Measurements from ENCODE around the gene NTMT1. TPM values are rescaled to one million over a fixed set of nuclear protein-coding genes. Genes with fewer than 3 reads are reported as not detected.

The NTMT1 gene
- total RNA-seq = 10 to 100 TPM; 17.8 to 31.1 (median 27.4) TPM

- H3K27ac ChIP-seq = peak within 1 kb of the TSS; percentile 86 to 90
- H3K4me1 ChIP-seq = peaks cover 11 to 21% of the 10 kb centered on the region in 2 donors
- peak within 1 kb of the TSS; percentile 64 to 79 (median 67) for H3K4me3 ChIP-seq
- TF ChIP-seq, protein P1, sequence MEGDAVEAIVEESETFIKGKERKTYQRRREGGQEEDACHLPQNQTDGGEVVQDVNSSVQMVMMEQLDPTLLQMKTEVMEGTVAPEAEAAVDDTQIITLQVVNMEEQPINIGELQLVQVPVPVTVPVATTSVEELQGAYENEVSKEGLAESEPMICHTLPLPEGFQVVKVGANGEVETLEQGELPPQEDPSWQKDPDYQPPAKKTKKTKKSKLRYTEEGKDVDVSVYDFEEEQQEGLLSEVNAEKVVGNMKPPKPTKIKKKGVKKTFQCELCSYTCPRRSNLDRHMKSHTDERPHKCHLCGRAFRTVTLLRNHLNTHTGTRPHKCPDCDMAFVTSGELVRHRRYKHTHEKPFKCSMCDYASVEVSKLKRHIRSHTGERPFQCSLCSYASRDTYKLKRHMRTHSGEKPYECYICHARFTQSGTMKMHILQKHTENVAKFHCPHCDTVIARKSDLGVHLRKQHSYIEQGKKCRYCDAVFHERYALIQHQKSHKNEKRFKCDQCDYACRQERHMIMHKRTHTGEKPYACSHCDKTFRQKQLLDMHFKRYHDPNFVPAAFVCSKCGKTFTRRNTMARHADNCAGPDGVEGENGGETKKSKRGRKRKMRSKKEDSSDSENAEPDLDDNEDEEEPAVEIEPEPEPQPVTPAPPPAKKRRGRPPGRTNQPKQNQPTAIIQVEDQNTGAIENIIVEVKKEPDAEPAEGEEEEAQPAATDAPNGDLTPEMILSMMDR (IDR thresholded peaks at IDR 0.05) = no peak
- TF ChIP-seq POLR2AphosphoS5 (IDR thresholded peaks at IDR 0.05) (peak; percentile 96 to 99 (median 99)), POLR2A (IDR thresholded peaks at IDR 0.05) (peak; percentile 98)
- intact Hi-C loops (cut with DNase I; ENCODE audit: low total_unique reads) = no loop called here
- DNase-seq (ENCODE audit: low spot score in 2 of 2) = peak; percentile 85 to 86
- no peaks in the 10 kb centered on the region for H3K27me3 ChIP-seq
- no peaks in the 10 kb centered on the region for H3K9me3 ChIP-seq
- no peaks in the 10 kb centered on the region for H3K36me3 ChIP-seq
Observed at GRCh38 chr9:129626079-129626624, at the start of gene NTMT1. Gene NTMT1, plus strand, starts transcription at chr9:129626163. Its CDS starts 6,541 bp downstream, at chr9:129632704.

DNA sequence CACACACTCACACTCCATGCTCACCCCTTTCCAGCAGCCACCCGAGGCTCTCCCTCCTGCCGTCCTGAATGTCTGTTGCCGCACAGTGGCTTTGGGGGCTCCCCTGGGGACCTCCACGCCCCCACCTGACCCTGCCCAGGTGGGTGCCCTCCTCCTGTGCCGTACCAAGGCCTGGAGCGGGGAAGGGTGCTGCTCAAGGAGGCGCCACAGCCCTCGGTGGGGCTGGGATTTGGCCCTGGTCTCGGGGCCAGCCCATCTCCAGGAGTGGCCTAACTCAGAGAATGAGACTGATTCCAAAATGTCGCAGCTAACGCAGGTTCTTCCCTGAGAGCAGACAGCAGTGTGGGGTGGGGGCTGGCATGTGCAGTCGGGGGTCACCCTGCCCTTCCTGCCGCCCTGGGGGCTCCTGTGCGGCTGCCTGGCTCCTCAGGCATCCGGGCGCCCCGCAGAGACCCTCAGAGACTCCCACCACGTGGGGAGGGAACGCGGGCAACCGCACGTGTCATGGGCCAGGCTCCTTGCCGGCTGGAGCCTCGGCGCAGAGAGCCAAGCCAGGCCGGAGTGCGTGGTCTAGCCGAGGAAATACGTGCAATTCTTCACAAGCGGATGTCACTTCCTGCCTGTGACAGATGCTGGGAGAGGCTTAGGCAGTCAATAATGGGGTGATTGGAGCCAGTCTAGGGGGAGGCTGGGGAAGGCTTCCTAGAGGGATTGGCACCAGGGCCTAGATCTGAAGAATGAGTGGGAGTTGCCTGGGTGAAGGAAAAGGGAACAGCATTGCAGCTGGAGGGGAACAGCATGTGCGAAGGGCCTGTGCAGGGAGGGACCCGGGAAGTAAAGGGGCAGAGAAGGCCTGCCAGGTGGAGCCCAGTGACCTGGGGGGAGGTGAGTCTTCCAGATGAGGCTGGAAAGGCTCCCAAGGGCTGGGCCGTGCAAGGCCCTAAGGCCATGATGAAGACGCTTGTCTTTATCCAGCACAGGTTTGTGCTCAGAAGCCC lies 49.1 kb upstream of the NTMT1 start:
- DNase-seq (ENCODE audit: low spot score in 2 of 2) = no peak
- Histone ChIP-seq H3K36me3 (no peaks in the 10 kb centered on the region), H3K9me3 (no peaks in the 10 kb centered on the region), H3K27me3 (no peaks in the 10 kb centered on the region), H3K4me3 (peak overlapping the region in 2 of 3 donors; percentile 7 to 40), H3K27ac (peak overlapping the region in 1 of 2 donors; percentile 77), H3K4me1 (no peaks in the 10 kb centered on the region)
- TF ChIP-seq, protein P1 (IDR thresholded peaks at IDR 0.05) = no peak
- TF ChIP-seq POLR2AphosphoS5 (IDR thresholded peaks at IDR 0.05) = peak in 1 of 3 donors; percentile 22
- TF ChIP-seq POLR2A (IDR thresholded peaks at IDR 0.05) = no peak
- intact Hi-C loops (cut with DNase I; ENCODE audit: low total_unique reads) = no loop called here

- no peaks in the 10 kb centered on the region for H3K27me3 ChIP-seq
- no peak overlapping the region for H3K27ac ChIP-seq
- H3K9me3 ChIP-seq = no peaks in the 10 kb centered on the region
- no peaks in the 10 kb centered on the region for H3K4me1 ChIP-seq
- intact Hi-C loops (cut with DNase I; ENCODE audit: low total_unique reads) = no loop called here
- H3K36me3 ChIP-seq = no peaks in the 10 kb centered on the region
- no peak for TF ChIP-seq POLR2A (IDR thresholded peaks at IDR 0.05)
- no peak for TF ChIP-seq POLR2AphosphoS5 (IDR thresholded peaks at IDR 0.05)
- TF ChIP-seq, protein P1 (IDR thresholded peaks at IDR 0.05) = no peak
- DNase-seq (ENCODE audit: low spot score in 2 of 2) = no peak
- H3K4me3 ChIP-seq = no peak overlapping the region
Observed at GRCh38 chr9:129579294-129579693, 46.7 kb upstream of the NTMT1 start.

DNA sequence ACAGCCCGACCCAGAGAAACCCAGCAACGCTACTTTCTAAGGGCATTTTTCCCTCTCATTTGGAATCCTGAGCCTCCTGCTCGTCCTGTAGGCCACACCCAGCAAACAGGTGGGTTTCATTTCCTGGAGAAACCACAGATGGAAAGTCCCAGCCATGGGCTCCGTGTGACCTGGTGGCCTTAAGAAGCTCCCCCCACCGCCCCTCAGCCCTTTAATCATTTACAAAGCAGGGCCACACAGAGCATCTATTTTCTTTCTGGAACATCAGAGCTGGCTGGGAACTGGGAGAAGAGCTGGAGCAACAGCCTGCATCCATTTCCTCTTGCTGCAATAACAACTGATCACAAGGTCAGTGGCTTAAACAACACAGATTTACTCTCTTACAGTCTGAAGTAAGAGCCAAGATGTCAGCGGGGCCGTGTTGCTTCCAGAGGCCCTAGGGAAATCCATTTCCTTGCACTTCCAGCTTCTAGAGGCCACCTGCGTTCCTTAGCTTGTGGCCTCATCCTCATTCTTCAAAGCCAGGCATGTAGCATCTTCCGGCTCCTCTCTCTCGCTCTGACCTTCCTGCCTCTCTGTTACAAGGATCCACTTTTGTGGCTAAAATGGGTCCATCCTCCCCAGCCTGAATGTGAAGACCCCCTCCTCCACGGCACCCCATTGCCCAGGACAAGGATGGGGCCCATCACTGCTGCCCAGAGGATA lies 45.6 kb upstream of the NTMT1 start:
- intact Hi-C loops (cut with DNase I; ENCODE audit: low total_unique reads) = no loop called here
- Histone ChIP-seq H3K27me3 (no peaks in the 10 kb centered on the region), H3K27ac (no peak overlapping the region), H3K4me3 (no peak overlapping the region), H3K36me3 (no peaks in the 10 kb centered on the region), H3K4me1 (no peaks in the 10 kb centered on the region), H3K9me3 (no peaks in the 10 kb centered on the region)
- no peak for TF ChIP-seq POLR2A (IDR thresholded peaks at IDR 0.05)
- TF ChIP-seq, protein P1 (IDR thresholded peaks at IDR 0.05) = no peak
- TF ChIP-seq POLR2AphosphoS5 (IDR thresholded peaks at IDR 0.05) = no peak
- no peak for DNase-seq (ENCODE audit: low spot score in 2 of 2)
